Measurements from ENCODE around the gene MRPL46.

MRPL46 gene

DNA sequence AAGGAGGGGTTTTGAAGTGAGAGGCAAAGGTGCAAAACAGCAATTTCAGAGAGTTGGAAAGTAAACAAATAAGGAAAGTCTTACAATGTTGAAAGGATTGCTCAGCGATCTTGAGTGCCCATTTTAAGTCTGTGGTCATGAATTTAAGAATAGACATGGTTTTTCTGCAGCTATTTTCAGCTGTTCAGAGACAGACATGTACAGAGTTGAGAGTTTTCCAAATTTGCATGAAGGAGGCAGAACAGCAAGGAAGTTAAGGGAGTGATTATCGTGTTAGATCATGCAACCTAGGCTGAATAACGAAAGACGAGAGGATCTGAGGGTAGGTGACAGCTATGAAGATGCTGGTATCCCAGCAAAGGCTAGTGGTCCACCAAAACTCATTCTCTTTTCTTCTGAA lies 42.1 kb upstream of the MRPL46 start:
- no peak for DNase-seq (ENCODE audit: low read depth)
- no peak overlapping the region for H3K4me3 ChIP-seq (ENCODE audit: control insufficient read depth, low read depth, low read length)
- TF ChIP-seq, protein P1, sequence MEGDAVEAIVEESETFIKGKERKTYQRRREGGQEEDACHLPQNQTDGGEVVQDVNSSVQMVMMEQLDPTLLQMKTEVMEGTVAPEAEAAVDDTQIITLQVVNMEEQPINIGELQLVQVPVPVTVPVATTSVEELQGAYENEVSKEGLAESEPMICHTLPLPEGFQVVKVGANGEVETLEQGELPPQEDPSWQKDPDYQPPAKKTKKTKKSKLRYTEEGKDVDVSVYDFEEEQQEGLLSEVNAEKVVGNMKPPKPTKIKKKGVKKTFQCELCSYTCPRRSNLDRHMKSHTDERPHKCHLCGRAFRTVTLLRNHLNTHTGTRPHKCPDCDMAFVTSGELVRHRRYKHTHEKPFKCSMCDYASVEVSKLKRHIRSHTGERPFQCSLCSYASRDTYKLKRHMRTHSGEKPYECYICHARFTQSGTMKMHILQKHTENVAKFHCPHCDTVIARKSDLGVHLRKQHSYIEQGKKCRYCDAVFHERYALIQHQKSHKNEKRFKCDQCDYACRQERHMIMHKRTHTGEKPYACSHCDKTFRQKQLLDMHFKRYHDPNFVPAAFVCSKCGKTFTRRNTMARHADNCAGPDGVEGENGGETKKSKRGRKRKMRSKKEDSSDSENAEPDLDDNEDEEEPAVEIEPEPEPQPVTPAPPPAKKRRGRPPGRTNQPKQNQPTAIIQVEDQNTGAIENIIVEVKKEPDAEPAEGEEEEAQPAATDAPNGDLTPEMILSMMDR (IDR thresholded peaks at IDR 0.05; ENCODE audit: control insufficient read depth, insufficient read depth, low read depth, low read length, missing control alignments) = no peak

DNA sequence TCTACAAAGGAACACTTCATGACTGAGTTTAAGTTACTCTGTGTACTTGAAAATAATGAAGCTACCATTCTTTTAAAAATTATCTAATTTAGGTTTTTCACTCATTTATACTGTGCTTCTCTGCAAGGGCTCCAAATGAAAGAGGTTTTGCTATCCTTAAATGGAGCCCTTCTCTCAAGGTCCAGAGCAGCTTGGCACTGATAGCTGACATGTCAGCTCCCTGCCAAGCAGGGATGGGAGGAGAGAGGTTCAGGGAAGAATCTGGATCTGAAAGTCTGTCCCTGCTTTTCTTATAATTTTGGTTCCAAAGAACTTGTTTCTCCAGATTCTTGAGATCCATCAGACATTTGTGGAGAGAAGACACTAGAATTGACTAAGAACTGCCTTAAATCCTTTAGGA lies 39.4 kb upstream of the MRPL46 start:
- H3K4me3 ChIP-seq (ENCODE audit: control insufficient read depth, low read depth, low read length) = no peak overlapping the region
- DNase-seq (ENCODE audit: low read depth) = no peak
- TF ChIP-seq, protein P1 (IDR thresholded peaks at IDR 0.05; ENCODE audit: control insufficient read depth, insufficient read depth, low read depth, low read length, missing control alignments) = no peak

- TF ChIP-seq, protein P1 (IDR thresholded peaks at IDR 0.05; ENCODE audit: control insufficient read depth, insufficient read depth, low read depth, low read length, missing control alignments) = no peak
- no peak for DNase-seq (ENCODE audit: low read depth)
- no peak overlapping the region for H3K4me3 ChIP-seq (ENCODE audit: control insufficient read depth, low read depth, low read length)
Observed at GRCh38 chr15:88505721-88506120, 38.5 kb upstream of the MRPL46 start.

- TF ChIP-seq, protein P1 (IDR thresholded peaks at IDR 0.05; ENCODE audit: control insufficient read depth, insufficient read depth, low read depth, low read length, missing control alignments) = no peak
- no peak overlapping the region for H3K4me3 ChIP-seq (ENCODE audit: control insufficient read depth, low read depth, low read length)
- DNase-seq (ENCODE audit: low read depth) = no peak
Observed at GRCh38 chr15:88504445-88504844, 37.3 kb upstream of the MRPL46 start.

GRCh38 chr15:88498996-88499395 lies 31.8 kb upstream of the MRPL46 start:
- no peak for DNase-seq (ENCODE audit: low read depth)
- no peak overlapping the region for H3K4me3 ChIP-seq (ENCODE audit: control insufficient read depth, low read depth, low read length)
- TF ChIP-seq, protein P1 (IDR thresholded peaks at IDR 0.05; ENCODE audit: control insufficient read depth, insufficient read depth, low read depth, low read length, missing control alignments) = no peak

DNA sequence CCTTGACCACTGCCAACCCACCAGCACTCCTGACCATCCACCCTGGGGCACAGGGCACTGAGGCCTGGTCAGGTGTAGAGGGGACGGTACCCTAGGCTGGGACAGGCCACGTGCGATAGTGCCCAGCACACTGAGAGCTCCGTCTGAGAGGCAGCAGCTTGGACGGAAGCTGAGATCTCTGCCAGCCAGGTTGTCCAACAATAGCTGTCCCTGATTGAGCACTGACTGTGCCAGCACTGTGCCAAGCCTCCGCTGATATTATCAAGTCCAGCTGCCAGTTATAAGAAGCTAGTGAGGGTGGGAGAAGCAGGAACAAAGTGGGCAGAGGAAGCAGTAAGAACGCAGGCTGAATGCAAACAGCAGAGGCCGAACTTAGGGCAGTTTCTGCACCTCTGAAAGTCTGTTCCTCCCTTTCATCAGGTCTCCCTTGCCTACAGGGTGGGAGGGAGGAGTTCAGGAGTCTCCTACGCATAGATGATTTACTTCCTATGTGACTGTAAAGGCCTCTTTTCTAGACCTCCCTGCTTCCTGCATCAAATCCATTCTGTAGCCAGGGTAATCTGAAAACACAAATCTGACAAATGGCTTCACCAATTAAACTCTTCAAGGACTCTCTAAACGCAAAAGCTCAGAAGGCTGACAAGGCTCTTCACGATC lies 30.0 kb upstream of the MRPL46 start:
- no peak for DNase-seq (ENCODE audit: low read depth)
- no peak overlapping the region for H3K4me3 ChIP-seq (ENCODE audit: control insufficient read depth, low read depth, low read length)
- TF ChIP-seq, protein P1 (IDR thresholded peaks at IDR 0.05; ENCODE audit: control insufficient read depth, insufficient read depth, low read depth, low read length, missing control alignments) = no peak
